H9 (cell line): ENCODE data around the gene SLC4A3. TPM values are rescaled to one million over a fixed set of nuclear protein-coding genes. Genes with fewer than 3 reads are reported as not detected.

Source experiments
- DNase-seq: peaks from one replicate; pipeline ENCODE4 v3.0.0-alpha.2; 2017
- H2AFZ ChIP-seq: one replicate; pipeline ENCODE4 v1.6.1; 2013; ENCODE audit warnings: mild to moderate bottlenecking, low read length, control low read depth, moderate library complexity
- H2AK5ac ChIP-seq: 2 replicates; pipeline ENCODE4 v1.6.1; 2013; ENCODE audit warnings: low read length, control low read depth, mixed read lengths; ENCODE audit not compliant: insufficient read length
- H2BK120ac ChIP-seq: one replicate; pipeline ENCODE4 v1.6.1; 2013; ENCODE audit warnings: low read depth, mild to moderate bottlenecking, low read length, control low read depth, inconsistent platforms; ENCODE audit not compliant: poor library complexity, severe bottlenecking
- H2BK12ac ChIP-seq: 2 replicates; pipeline ENCODE4 v1.6.1; 2013; ENCODE audit warnings: low read length, control low read depth, mixed read lengths, low read depth; ENCODE audit not compliant: insufficient read length
- H2BK15ac ChIP-seq: 2 replicates; pipeline ENCODE4 v1.6.1; 2013; ENCODE audit warnings: low read depth, low read length, control low read depth
- H2BK20ac ChIP-seq: one replicate; pipeline ENCODE4 v1.6.1; 2013; ENCODE audit warnings: low read depth, mild to moderate bottlenecking, low read length, control low read depth, inconsistent platforms; ENCODE audit not compliant: poor library complexity, severe bottlenecking
- H2BK5ac ChIP-seq: 2 replicates; pipeline ENCODE4 v1.6.1; 2013; ENCODE audit warnings: low read length, control low read depth, mixed read lengths; ENCODE audit not compliant: insufficient read length
- H3K14ac ChIP-seq: 2 replicates; pipeline ENCODE4 v1.6.1; 2013; ENCODE audit warnings: low read length, control low read depth; ENCODE audit not compliant: insufficient read depth
- H3K18ac ChIP-seq: 2 replicates; pipeline ENCODE4 v1.6.1; 2013; ENCODE audit warnings: low read depth, mild to moderate bottlenecking, mixed read lengths, low read length, control low read depth; ENCODE audit not compliant: insufficient read length
- H3K23ac ChIP-seq: 2 replicates; pipeline ENCODE4 v1.6.1; 2013; ENCODE audit warnings: low read length, control low read depth, mixed read lengths, low read depth; ENCODE audit not compliant: insufficient read length
- H3K23me2 ChIP-seq: 2 replicates; pipeline ENCODE4 v1.6.1; 2013; ENCODE audit warnings: low read depth, mild to moderate bottlenecking, mixed read lengths, low read length, control low read depth; ENCODE audit not compliant: insufficient read length, poor library complexity, severe bottlenecking
- H3K27ac ChIP-seq: 2 replicates; pipeline ENCODE4 v1.5.1; 2013; ENCODE audit warnings: low read length, control low read depth, mixed read lengths, low read depth; ENCODE audit not compliant: insufficient read length
- H3K27me3 ChIP-seq: 2 replicates; pipeline ENCODE4 v1.6.1; 2013; ENCODE audit warnings: low read length, control low read depth, inconsistent platforms; ENCODE audit not compliant: insufficient read depth
- H3K4ac ChIP-seq: 2 replicates; pipeline ENCODE4 v1.6.1; 2013; ENCODE audit warnings: low read depth, mild to moderate bottlenecking, control low read depth, inconsistent platforms, low read length, moderate library complexity
- H3K4me1 ChIP-seq: 2 replicates; pipeline ENCODE4 v1.6.1; 2013; ENCODE audit warnings: low read length, control low read depth, inconsistent platforms; ENCODE audit not compliant: insufficient read depth
- H3K4me2 ChIP-seq: 2 replicates; pipeline ENCODE4 v1.6.1; 2013; ENCODE audit warnings: low read length, control low read depth, mixed read lengths; ENCODE audit not compliant: insufficient read length, insufficient read depth
- H3K56ac ChIP-seq: 2 replicates; pipeline ENCODE4 v1.6.1; 2013; ENCODE audit warnings: low read depth, mild to moderate bottlenecking, mixed read lengths, low read length, control low read depth; ENCODE audit not compliant: insufficient read length
- H3K79me1 ChIP-seq: 2 replicates; pipeline ENCODE4 v1.6.1; 2013; ENCODE audit warnings: low read depth, mild to moderate bottlenecking, moderate library complexity, low read length, control low read depth, inconsistent platforms; ENCODE audit not compliant: insufficient read depth, poor library complexity, severe bottlenecking
- H3K79me2 ChIP-seq: 2 replicates; pipeline ENCODE4 v1.6.1; 2013; ENCODE audit warnings: low read length, control low read depth, inconsistent platforms; ENCODE audit not compliant: insufficient read depth
- H3K9ac ChIP-seq: 2 replicates; pipeline ENCODE4 v1.6.1; 2013; ENCODE audit warnings: low read length, control low read depth, mixed read lengths; ENCODE audit not compliant: insufficient read length; ENCODE audit errors: extremely low read depth
- H3K9me3 ChIP-seq: one replicate; pipeline ENCODE4 v1.6.1; 2013; ENCODE audit warnings: low read depth, low read length, inconsistent platforms; ENCODE audit not compliant: control insufficient read depth
- H3T11ph ChIP-seq: one replicate; pipeline ENCODE4 v1.6.1; 2013; ENCODE audit warnings: mild to moderate bottlenecking, low read length, control low read depth, inconsistent platforms
- H4K20me1 ChIP-seq: one replicate; pipeline ENCODE4 v1.6.1; 2013; ENCODE audit not compliant: control insufficient read depth, insufficient read length, insufficient read depth
- H4K5ac ChIP-seq: 2 replicates; pipeline ENCODE4 v1.6.1; 2013; ENCODE audit warnings: low read depth, mild to moderate bottlenecking, mixed read lengths, low read length, control low read depth; ENCODE audit not compliant: insufficient read length
- H4K8ac ChIP-seq: replicated peaks from 2 replicates; pipeline ENCODE4 v1.6.1; 2013; ENCODE audit warnings: low read length, control low read depth, mixed read lengths, low read depth; ENCODE audit not compliant: insufficient read length
- H4K91ac ChIP-seq: 2 replicates; pipeline ENCODE4 v1.6.1; 2013; ENCODE audit warnings: low read depth, mild to moderate bottlenecking, moderate library complexity, mixed read lengths, low read length, control low read depth; ENCODE audit not compliant: insufficient read length
- H3K27ac Mint-ChIP-seq, 3 experiments: 2 replicates in 2 of 3; 3 replicates in 1 of 3; pipeline ENCODE4 v1.8.0; 2020 to 2021; ENCODE audit warnings: mixed read lengths in 3 of 3, mild to moderate bottlenecking in 1 of 3, moderate library complexity in 1 of 3
- H3K27me3 Mint-ChIP-seq: 2 replicates; pipeline ENCODE4 v1.8.0; 2021; ENCODE audit warnings: low read depth, mild to moderate bottlenecking, moderate library complexity, mixed read lengths
- H3K36me3 Mint-ChIP-seq, 3 experiments: 2 replicates in 2 of 3; 3 replicates in 1 of 3; pipeline ENCODE4 v1.8.0; 2020 to 2021; ENCODE audit warnings: low read depth in 3 of 3, mixed read lengths in 3 of 3; ENCODE audit not compliant: insufficient read depth in 1 of 3
- H3K4me1 Mint-ChIP-seq, 2 experiments: 2 replicates each; pipeline ENCODE4 v1.8.0; 2020; ENCODE audit warnings: mixed read lengths in 2 of 2
- H3K4me3 Mint-ChIP-seq, 2 experiments: 2 replicates in 1 of 2; 3 replicates in 1 of 2; pipeline ENCODE4 v1.8.0; 2020 to 2021; ENCODE audit warnings: mild to moderate bottlenecking in 2 of 2, mixed read lengths in 2 of 2, moderate library complexity in 1 of 2
- H3K9me3 Mint-ChIP-seq, 2 experiments: 2 replicates in 1 of 2; 3 replicates in 1 of 2; pipeline ENCODE4 v1.8.0; 2020; ENCODE audit warnings: mild to moderate bottlenecking in 2 of 2, mixed read lengths in 2 of 2, moderate library complexity in 1 of 2
- WGBS: extraction: QIAGEN DNeasy Blood & Tissue Kit; methylation state at CpG from one replicate; pipeline ENCODE4 v1.1.7; 2013; ENCODE audit warnings: missing lambda C conversion rate, low lambda C conversion rate, mixed read lengths; ENCODE audit not compliant: insufficient read length; ENCODE audit errors: extremely low coverage; 5-methylcytosine and 5-hydroxymethylcytosine counted together
- total RNA-seq: library from RNA; stranded (reverse); gene quantifications from 2 replicates; pipeline ENCODE4 v1.2.1, GENCODE V29; 2021
- TF ChIP-seq, protein P1 (sequence below): fragments of 200-600 bp; sonication (generic); conservative IDR thresholded peaks from 3 replicates; pipeline ENCODE4 v1.8.0; 2021; ENCODE audit warnings: antibody characterized with exemption, mild to moderate bottlenecking

SLC4A3 gene
- total RNA-seq, 1 experiment from 2014 or later: 11.1 TPM

DNA sequence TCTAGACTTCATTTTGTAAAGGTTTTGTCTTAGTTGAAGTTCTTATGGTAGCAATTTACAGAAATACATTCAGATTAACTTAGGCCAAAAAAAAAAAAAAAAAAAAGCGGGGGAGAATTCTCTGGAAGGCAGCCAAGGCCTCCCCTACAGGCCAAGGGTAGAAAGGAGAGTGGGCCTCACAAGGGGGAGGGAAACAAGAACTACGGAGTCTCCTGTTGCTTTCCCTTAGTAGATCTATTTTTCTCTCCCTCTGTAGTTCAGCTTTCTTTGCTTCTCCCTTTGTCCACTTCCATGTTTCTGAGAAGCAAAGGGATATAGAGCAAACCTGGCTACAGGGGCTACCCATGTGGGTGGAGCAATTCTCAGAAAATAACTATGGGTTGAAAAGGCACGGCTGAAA, 32.2 kb upstream of the SLC4A3 start:
- no peaks in the 10 kb centered on the region for H3K27me3 ChIP-seq
- no peaks in the 10 kb centered on the region for H4K20me1 ChIP-seq
- Mint-ChIP-seq H3K27me3 (peaks cover 5% of the 10 kb centered on the region), H3K4me3 (0 out of 5 replicates have a peak overlapping the region, but pooled peaks of 1 of the 2 experiments have one; percentile 13), H3K9me3 (no peaks in the 10 kb centered on the region), H3K4me1 (peaks cover 28% of the 10 kb centered on the region in 2 experiments), H3K36me3 (peaks cover 0 to 4% (median 0%) of the 10 kb centered on the region in 3 experiments; a peak in 1 of 7 replicates), H3K27ac (peak overlapping the region in 2 of 3 experiments; percentile 40 to 61; a peak in 1 of 7 replicates)
- no peak overlapping the region for H3K4ac ChIP-seq
- H2BK15ac ChIP-seq: no peak overlapping the region
- H3K27ac ChIP-seq: no peak overlapping the region
- H2BK5ac ChIP-seq: no peak overlapping the region
- H2BK20ac ChIP-seq: no peak overlapping the region
- H3T11ph ChIP-seq: no peak overlapping the region
- H4K5ac ChIP-seq: no peak overlapping the region
- no peak overlapping the region for H3K9ac ChIP-seq
- H3K23ac ChIP-seq: no peak overlapping the region
- no CpG with 5 or more reads among the region's 3 CpGs for WGBS
- DNase-seq: no peak
- H3K18ac ChIP-seq: no peak overlapping the region
- H3K9me3 ChIP-seq: no peaks in the 10 kb centered on the region
- no peak overlapping the region for H2AFZ ChIP-seq
- no peaks in the 10 kb centered on the region for H3K79me2 ChIP-seq
- no peak overlapping the region for H4K91ac ChIP-seq
- H2AK5ac ChIP-seq: no peak overlapping the region
- no peak overlapping the region for H4K8ac ChIP-seq
- H3K4me2 ChIP-seq: no peak overlapping the region
- no peaks in the 10 kb centered on the region for H3K79me1 ChIP-seq
- no peak overlapping the region for H2BK120ac ChIP-seq
- H3K56ac ChIP-seq: no peak overlapping the region
- peaks cover 6% of the 10 kb centered on the region for H3K23me2 ChIP-seq
- no peak overlapping the region for H3K14ac ChIP-seq
- H3K4me1 ChIP-seq: peaks cover 3% of the 10 kb centered on the region; the same call in 1 of the 2 replicates
- no peak overlapping the region for H2BK12ac ChIP-seq
- TF ChIP-seq, protein P1, sequence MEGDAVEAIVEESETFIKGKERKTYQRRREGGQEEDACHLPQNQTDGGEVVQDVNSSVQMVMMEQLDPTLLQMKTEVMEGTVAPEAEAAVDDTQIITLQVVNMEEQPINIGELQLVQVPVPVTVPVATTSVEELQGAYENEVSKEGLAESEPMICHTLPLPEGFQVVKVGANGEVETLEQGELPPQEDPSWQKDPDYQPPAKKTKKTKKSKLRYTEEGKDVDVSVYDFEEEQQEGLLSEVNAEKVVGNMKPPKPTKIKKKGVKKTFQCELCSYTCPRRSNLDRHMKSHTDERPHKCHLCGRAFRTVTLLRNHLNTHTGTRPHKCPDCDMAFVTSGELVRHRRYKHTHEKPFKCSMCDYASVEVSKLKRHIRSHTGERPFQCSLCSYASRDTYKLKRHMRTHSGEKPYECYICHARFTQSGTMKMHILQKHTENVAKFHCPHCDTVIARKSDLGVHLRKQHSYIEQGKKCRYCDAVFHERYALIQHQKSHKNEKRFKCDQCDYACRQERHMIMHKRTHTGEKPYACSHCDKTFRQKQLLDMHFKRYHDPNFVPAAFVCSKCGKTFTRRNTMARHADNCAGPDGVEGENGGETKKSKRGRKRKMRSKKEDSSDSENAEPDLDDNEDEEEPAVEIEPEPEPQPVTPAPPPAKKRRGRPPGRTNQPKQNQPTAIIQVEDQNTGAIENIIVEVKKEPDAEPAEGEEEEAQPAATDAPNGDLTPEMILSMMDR: peak; percentile 50
